Nephron (organoid): ENCODE data around the gene PDE6D.

Experiments used
- H3K27ac Mint-ChIP-seq, 3 experiments: 2 replicates each; pipeline ENCODE4 v1.8.0; 2020; ENCODE audit warnings: mixed read lengths in 3 of 3, mild to moderate bottlenecking in 2 of 3, moderate library complexity in 1 of 3
- H3K27me3 Mint-ChIP-seq: 2 replicates; pipeline ENCODE4 v1.8.0; 2021; ENCODE audit warnings: low read depth, mild to moderate bottlenecking, moderate library complexity, mixed read lengths
- H3K36me3 Mint-ChIP-seq: 2 replicates; pipeline ENCODE4 v1.8.0; 2020; ENCODE audit warnings: low read depth, mixed read lengths
- H3K4me1 Mint-ChIP-seq: 2 replicates; pipeline ENCODE4 v1.8.0; 2020; ENCODE audit warnings: mixed read lengths
- H3K4me3 Mint-ChIP-seq, 3 experiments: 2 replicates each; pipeline ENCODE4 v1.8.0; 2020; ENCODE audit warnings: mild to moderate bottlenecking in 3 of 3, mixed read lengths in 3 of 3, moderate library complexity in 2 of 3
- H3K9me3 Mint-ChIP-seq: 2 replicates; pipeline ENCODE4 v1.8.0; 2020; ENCODE audit warnings: mixed read lengths
- CTCF ChIP-seq, 3 experiments: fragments of 200-600 bp; sonication (generic); IDR thresholded peaks; one replicate each; pipeline ENCODE4 v1.5.0; 2021; ENCODE audit warnings: antibody characterized with exemption in 3 of 3; ENCODE audit not compliant: unreplicated experiment in 3 of 3

Gene PDE6D

DNA sequence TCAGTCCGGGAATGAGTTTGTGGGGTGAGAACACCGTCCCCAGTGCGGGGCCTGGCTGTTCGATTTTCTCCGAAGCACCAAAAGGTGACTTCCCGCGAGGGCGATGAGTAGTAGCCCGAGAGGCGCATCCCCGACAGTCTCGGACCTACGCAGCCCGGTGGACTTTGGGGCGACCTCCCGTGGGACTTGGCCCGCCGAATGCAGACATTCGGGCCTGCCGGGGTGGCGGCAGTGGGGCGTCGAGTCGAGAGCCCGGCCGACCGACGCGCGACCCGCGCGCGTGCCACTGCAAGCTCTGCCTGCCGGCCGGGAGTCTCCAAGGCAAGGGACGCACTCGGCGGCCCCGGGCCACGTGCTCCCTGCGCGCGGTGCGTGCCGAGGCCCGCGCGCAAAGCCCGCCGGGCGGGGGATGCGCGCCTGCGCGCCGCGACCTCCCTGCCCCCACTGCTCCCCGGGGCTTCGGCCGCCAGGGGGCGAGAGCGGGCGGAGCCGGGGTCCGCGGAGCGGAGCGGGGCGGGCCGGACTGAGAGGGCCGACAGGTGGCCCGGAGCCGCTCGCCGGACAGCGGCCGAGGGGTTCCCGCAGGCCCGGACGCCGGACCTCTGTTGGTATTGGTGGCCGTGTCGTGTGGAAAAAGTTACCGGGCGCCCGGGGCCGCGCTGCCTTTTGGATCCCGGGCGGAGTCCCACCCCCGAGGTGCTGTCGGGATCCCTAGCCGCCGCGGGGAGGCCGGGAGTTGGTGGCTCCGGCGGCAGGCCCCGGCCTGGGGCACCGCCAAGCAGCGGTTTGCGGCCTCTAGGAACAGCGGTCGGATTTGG lies 70.9 kb downstream of the PDE6D start:
- peak; percentile 79 to 87 (median 86) for TF ChIP-seq CTCF (IDR thresholded peaks at IDR 0.05; ENCODE audit: unreplicated experiment in 3 of 3)
- H3K27me3 Mint-ChIP-seq = no peaks in the 10 kb centered on the region
- H3K36me3 Mint-ChIP-seq = peaks cover 32% of the 10 kb centered on the region
- H3K4me3 Mint-ChIP-seq = peak overlapping the region; percentile 92 to 96 (median 95)
- peaks cover 3% of the 10 kb centered on the region for H3K9me3 Mint-ChIP-seq
- peak overlapping the region; percentile 60 to 94 (median 94) for H3K27ac Mint-ChIP-seq
- H3K4me1 Mint-ChIP-seq = peaks cover 30% of the 10 kb centered on the region

DNA sequence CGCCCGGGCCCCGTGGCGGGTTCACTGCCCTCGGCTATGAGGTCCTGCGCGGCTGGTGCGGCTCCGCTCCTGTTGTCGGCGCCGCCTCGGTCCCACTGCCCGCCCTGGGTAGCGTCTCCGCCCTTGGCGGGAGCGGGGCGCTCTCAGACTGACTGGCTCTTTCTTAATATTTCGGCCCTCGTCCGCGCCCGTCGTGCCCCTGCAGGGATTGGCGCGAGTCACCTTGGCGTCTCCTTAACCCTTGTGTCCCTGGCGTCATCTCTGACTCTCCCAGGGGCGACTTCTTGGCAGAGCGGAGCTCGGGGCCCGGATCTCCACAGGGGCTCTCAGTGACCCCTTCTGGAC lies 71.5 kb downstream of the PDE6D start:
- Mint-ChIP-seq H3K36me3 (peaks cover 32% of the 10 kb centered on the region), H3K4me1 (peaks cover 27% of the 10 kb centered on the region), H3K9me3 (peaks cover 3% of the 10 kb centered on the region), H3K27me3 (no peaks in the 10 kb centered on the region), H3K27ac (peak overlapping the region; percentile 60 to 94 (median 94)), H3K4me3 (peak overlapping the region; percentile 92 to 96 (median 95))
- TF ChIP-seq CTCF (IDR thresholded peaks at IDR 0.05; ENCODE audit: unreplicated experiment in 3 of 3) = no peak

GRCh38 chr2:231708773-231709635 lies 72.1 kb downstream of the PDE6D start:
- H3K27ac Mint-ChIP-seq = peak overlapping the region; percentile 100
- peaks cover 30% of the 10 kb centered on the region for H3K36me3 Mint-ChIP-seq
- TF ChIP-seq CTCF (IDR thresholded peaks at IDR 0.05; ENCODE audit: unreplicated experiment in 3 of 3) = peak in 1 of 3 experiments; percentile 8
- H3K27me3 Mint-ChIP-seq = no peaks in the 10 kb centered on the region
- peaks cover 3% of the 10 kb centered on the region for H3K9me3 Mint-ChIP-seq
- H3K4me3 Mint-ChIP-seq = peak overlapping the region; percentile 99 to 100 (median 99)
- peaks cover 25% of the 10 kb centered on the region for H3K4me1 Mint-ChIP-seq

GRCh38 chr2:231707927-231708772 lies 72.9 kb downstream of the PDE6D start, which contains the start of gene PTMA:
Gene PTMA (plus strand): TSS chr2:231708525. CDS start chr2:231708707, 182 bp downstream.
- peaks cover 18% of the 10 kb centered on the region for H3K4me1 Mint-ChIP-seq
- TF ChIP-seq CTCF (IDR thresholded peaks at IDR 0.05; ENCODE audit: unreplicated experiment in 3 of 3) = no peak
- peak within 1 kb of the TSS; percentile 100 for H3K27ac Mint-ChIP-seq
- peaks cover 3% of the 10 kb centered on the region for H3K9me3 Mint-ChIP-seq
- H3K4me3 Mint-ChIP-seq = peak within 1 kb of the TSS; percentile 99 to 100 (median 99)
- H3K27me3 Mint-ChIP-seq = no peaks in the 10 kb centered on the region
- H3K36me3 Mint-ChIP-seq = peaks cover 23% of the 10 kb centered on the region

- H3K36me3 Mint-ChIP-seq = peaks cover 20% of the 10 kb centered on the region
- H3K27ac Mint-ChIP-seq = peak overlapping the region; percentile 100
- no peak for TF ChIP-seq CTCF (IDR thresholded peaks at IDR 0.05; ENCODE audit: unreplicated experiment in 3 of 3)
- H3K9me3 Mint-ChIP-seq = peaks cover 3% of the 10 kb centered on the region
- peaks cover 17% of the 10 kb centered on the region for H3K4me1 Mint-ChIP-seq
- peak overlapping the region; percentile 89 to 92 (median 91) for H3K4me3 Mint-ChIP-seq
- H3K27me3 Mint-ChIP-seq = no peaks in the 10 kb centered on the region
Observed at GRCh38 chr2:231707625-231707926, 73.5 kb downstream of the PDE6D start.
